Measurements from ENCODE around the gene CNOT9.
A peak's percentile ranks its signal among the peaks of the same experiment; 100 is the strongest.
"Not testable (repeated sequence)": the region's sequence is repeated elsewhere in the genome, so short reads cannot be mapped to it uniquely, and the experiment has no call there.

CNOT9 gene

GRCh38 chr2:218568190-218569037, at the start of gene CNOT9, which contains the start of gene USP37:
TSS of gene CNOT9 (plus strand) at chr2:218568839. CDS start at chr2:218568955, 116 bp downstream.
TSS of gene USP37 (minus strand) at chr2:218568351. CDS start at chr2:218558653, 9,698 bp downstream.
- peak; percentile 96 for DNase-seq

- DNase-seq: no peak
These were observed 49.8 kb upstream of the CNOT9 start for GRCh38 chr2:218518876-218519275.

- DNase-seq: no peak
These were observed 45.0 kb upstream of the CNOT9 start for GRCh38 chr2:218523651-218524050.

- not testable (repeated sequence) for DNase-seq
These were observed 40.2 kb upstream of the CNOT9 start for GRCh38 chr2:218528409-218528808.

GRCh38 chr2:218529990-218530389, 38.6 kb upstream of the CNOT9 start:
- no peak for DNase-seq

GRCh38 chr2:218536804-218537494, 31.7 kb upstream of the CNOT9 start:
- DNase-seq: no peak

GRCh38 chr2:218540015-218540414, 28.6 kb upstream of the CNOT9 start:
- DNase-seq: no peak

GRCh38 chr2:218546012-218546411, 22.6 kb upstream of the CNOT9 start:
- no peak for DNase-seq

- no peak for DNase-seq
These were observed 21.1 kb upstream of the CNOT9 start for GRCh38 chr2:218547511-218547910.

- DNase-seq: no peak
These were observed 20.7 kb upstream of the CNOT9 start for GRCh38 chr2:218547978-218548377.

GRCh38 chr2:218554225-218554624, 14.4 kb upstream of the CNOT9 start:
- DNase-seq: not testable (repeated sequence)

GRCh38 chr2:218555527-218555926, 13.1 kb upstream of the CNOT9 start:
- no peak for DNase-seq

- no peak for DNase-seq
These were observed 10.7 kb upstream of the CNOT9 start for GRCh38 chr2:218557941-218558340.

- DNase-seq: no peak
These were observed 9.7 kb upstream of the CNOT9 start for GRCh38 chr2:218558986-218559385.

GRCh38 chr2:218564056-218564455, 4.6 kb upstream of the CNOT9 start:
- DNase-seq: no peak

GRCh38 chr2:218566296-218566695, 2.3 kb upstream of the CNOT9 start:
- DNase-seq: no peak

- peak; percentile 71 for DNase-seq
These were observed 846 bp upstream of the CNOT9 start for GRCh38 chr2:218567797-218568189.

- peak; percentile 63 for DNase-seq
These were observed 396 bp downstream of the CNOT9 start for GRCh38 chr2:218569038-218569431.

GRCh38 chr2:218569661-218570500, 1.2 kb downstream of the CNOT9 start:
- peak; percentile 1 for DNase-seq

- DNase-seq: no peak
These were observed 2.2 kb downstream of the CNOT9 start for GRCh38 chr2:218570850-218571249.

- DNase-seq: no peak
These were observed 8.2 kb downstream of the CNOT9 start for GRCh38 chr2:218576854-218577253.

GRCh38 chr2:218577482-218578220, 9.0 kb downstream of the CNOT9 start:
- no peak for DNase-seq
